ENCODE measurements around the gene SLC39A7.

The SLC39A7 gene

DNA sequence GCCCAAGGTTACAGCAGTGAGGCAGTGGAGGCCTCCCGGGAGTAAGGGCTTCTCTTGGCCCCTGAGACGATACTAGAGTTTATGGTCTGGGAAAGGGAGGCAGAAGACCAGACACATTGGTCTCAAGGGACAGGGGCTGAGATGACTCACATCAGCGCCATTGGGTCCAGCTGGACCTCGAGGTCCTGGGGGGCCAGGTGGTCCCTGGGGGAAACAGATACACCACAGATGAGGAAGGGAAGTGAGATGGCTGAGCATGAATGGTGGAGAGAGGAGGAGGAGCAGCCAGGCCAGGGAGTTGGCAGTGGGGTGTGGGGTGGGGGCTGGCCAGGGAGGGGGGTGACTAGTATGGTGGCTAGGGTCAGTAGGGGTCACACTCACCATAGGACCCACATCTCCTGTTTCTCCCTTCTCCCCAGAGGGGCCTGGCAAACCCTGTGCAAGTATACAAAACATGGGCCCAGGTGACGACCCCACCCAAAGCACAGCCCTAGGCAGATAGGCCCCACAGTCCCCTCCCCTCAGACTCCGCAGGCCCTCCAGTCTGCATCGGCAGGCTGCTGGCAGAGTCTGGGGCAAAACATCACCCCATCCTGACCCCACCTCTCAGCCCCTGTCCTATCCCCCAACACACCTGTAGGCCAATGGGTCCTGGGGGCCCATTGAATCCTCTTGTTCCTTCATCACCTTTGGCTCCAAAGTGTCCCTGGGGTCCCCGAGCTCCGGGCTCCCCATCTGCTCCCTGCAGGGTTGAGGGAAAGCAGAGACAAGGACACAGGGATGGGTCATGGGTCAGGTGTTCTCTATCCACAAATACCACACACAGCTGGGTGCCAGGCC, 30.3 kb upstream of the SLC39A7 start:
- no peak for FAIRE-seq

DNA sequence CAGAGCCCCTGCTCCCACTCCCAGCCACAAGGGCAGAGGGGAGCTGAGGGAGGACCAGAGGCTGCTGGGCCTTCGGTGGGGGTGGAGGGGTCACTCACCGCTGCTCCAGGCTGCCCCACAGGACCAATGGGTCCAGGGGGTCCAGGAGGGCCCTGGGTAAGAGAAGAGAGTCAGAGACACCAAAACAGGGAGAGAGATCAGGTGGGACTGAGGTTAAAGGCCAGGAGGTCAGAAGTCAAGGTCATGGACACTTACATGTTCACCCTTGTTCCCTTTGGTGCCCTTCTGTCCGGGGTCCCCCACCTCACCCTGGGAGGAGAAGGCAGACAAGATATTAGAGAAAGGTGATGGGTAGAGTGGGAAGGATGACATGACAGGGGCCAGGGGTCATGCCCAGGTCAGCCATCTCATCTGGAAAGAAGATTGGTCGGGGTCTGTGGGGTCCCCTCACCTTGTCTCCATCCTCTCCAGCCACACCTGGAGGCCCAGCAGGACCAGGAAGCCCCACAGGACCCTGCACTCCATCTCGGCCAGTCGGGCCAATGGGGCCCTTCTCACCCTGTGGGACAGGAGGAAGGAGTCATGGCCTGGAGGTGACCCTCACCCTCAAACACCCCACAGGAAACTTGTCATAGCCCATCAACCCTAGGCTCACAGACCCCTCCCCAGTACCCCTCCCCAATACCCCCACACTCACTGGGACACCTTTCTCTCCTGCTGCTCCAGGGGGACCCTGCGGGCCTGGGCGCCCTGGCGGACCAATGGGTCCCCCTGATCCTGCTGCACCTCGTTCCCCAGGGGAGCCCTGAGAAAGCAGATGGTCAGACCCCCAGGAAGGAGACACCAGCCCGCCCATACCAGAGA, 29.4 kb upstream of the SLC39A7 start:
- FAIRE-seq = no peak

DNA sequence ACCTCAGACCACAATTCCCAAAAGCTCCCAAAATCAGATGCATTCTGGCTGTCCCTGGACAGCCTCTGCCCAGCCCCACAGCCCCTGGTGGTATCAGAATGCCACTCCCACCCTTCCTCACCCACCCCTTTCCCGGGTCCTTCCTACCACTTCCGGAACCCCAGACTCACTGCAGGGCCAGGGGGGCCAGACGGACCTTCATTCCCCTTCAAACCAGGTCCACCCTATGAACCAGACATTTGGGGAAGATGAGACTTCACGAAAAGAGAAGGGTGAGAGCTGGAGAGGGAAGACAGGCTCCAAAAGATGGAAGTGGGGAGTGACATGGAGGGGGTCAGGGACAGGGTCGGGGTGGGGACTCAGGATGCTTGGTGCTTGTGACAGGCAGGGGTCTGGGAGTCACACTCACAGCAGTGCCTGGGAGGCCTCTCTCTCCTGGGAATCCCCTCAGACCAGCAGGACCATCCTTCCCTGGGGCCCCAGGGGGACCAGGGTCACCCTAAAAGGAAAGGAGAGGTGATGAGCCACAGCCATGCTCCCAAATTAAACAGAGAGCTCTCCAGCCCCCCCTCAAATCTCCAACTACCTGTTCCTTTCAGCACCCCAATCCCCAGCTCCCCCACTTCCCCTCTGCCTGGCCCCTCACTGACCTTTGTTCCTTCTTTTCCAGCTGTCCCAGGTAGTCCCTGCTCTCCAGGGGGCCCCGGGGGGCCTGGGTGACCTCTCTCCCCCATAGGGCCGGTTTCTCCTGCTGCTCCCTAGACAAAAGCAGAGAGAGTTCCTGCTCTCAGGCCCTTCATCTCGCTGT, 28.6 kb upstream of the SLC39A7 start:
- no peak for FAIRE-seq

DNA sequence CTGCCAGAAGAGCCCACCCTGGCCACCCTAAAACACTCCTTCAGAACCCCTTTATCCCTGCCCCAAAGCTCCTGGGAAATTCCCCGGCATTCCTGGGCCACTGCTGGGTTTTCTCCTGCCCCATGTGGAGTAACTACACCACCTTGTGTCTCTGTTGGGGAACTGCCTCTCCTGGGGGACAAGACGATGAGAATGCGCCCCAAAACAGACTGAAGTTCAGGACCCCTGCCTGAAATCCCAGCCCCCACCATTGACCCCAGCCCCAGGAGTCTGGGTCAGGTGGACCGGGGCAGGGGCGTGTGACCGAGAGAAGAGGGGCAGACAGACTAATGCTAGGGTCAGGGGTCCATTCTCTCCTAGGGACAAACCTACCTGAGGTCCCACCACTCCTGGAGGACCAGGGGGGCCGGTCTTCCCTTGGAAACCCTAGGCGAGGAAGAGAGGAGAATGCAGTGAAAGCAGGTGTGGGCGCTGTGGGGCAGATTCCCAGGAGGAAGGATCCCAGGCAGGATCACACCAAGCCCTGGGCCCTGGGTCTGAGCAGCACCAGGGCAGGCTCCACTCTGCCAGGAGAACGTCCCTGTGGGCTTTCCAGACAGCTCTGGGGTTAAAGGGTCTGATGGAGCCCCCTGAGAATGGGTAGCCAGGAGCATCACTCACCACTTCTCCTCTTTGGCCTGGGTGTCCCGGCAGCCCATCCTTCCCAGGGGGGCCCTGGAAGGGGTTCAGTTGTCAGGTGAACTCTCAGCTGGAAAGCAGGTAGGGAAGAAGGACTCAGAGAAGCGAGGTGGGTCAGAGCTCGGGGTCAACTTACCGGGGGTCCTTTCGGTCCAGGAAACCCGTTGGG, 27.8 kb upstream of the SLC39A7 start:
- FAIRE-seq = no peak

- no peak for FAIRE-seq
Measured at GRCh38 chr6:33173535-33174180, 27.0 kb upstream of the SLC39A7 start.

- FAIRE-seq = no peak
Measured at GRCh38 chr6:33174784-33175183, 25.9 kb upstream of the SLC39A7 start.

DNA sequence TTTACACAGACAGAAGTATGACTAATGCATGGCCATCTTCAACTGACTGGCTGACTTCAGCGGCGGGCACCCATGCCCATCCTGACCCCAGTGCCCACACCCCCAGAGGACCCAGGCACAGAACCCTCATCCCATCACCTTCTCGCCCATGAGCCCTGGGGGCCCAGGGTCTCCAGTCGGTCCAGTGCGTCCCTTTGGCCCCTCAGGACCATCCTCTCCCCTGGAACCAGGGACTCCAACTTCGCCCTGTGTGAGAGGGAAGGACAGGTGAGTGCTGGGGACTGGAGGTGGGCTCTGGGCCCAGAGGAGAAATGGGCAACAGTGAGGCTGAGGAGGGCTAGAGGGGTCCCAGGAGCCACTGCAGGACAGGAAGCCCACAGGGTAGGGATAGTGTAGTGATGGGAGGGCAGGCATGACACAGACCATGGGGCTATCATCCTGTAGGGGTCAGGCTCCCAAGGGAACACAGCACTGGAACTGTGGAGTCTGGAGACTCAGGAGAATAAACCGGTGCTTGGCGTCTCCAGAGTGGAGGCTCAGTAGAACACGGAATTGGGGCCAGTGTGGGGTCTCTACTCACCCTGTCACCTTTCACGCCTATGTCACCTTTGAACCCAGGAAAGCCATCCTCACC, 25.1 kb upstream of the SLC39A7 start:
- no peak for FAIRE-seq

- FAIRE-seq = no peak
Measured at GRCh38 chr6:33176906-33177305, 23.8 kb upstream of the SLC39A7 start.

GRCh38 chr6:33177552-33178446, 22.9 kb upstream of the SLC39A7 start:
- no peak for FAIRE-seq

DNA sequence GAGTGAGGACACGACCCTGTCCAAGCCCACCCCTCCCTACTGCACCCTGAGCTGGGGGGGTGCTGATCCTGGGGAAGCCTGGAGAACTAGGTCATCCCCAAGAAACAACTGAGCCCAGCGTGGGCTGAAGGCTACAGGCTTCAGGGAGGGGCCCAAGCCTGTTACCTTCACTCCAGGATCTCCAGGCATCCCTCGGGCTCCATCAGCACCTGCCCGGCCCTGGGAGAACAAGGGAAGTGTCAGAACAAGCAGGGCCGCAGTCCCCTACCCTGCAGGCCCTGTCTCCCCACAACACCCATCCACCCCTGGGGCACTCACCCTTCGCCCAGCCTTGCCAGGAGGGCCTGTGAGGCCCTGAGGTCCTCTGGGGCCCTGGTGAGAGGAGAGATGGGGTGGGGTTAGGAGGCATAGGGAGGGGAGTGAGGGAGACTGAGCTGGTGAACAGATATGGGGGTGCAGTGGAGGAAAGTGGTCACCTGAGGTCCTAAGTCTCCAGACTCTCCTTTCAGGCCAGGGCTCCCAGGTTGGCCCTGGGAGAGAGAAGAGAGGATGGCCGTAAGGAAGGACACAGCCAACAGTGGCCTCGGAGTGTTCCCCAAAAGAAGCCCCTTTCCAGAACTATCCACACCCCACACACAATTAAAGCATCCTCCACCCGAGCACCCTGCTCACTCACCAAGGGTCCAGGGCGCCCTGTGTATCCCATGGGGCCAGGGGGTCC, 21.8 kb upstream of the SLC39A7 start:
- FAIRE-seq = no peak

GRCh38 chr6:33181141-33181540, 19.5 kb upstream of the SLC39A7 start:
- no peak for FAIRE-seq

DNA sequence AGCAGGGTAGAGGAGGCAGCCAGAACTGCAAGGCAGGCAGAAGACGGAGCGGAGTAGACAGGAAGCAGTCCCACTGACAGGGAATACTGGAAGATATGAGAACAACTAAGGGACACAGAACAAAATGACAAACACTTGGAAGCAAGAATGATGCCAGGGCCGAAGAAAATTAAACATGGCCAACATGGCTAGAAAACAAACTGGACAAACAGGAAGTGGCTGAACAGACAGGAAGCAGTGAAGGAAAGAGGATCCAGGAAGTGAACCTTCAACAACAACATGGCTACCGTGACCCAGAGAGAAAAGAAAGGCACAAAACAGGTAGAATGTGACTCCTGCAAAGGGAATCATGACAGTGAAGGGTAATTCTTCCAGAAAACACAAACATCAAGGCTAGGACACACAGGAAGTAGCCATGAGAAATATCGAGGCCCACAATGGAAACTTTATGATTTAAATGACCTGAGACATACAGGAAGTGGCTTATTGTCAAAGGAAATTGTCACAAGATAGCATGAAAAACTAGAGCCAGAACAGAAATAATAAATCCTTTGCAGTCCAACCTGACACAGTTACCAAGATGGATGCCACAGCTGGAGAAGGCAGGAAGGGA, 17.5 kb upstream of the SLC39A7 start:
- no peak for FAIRE-seq

DNA sequence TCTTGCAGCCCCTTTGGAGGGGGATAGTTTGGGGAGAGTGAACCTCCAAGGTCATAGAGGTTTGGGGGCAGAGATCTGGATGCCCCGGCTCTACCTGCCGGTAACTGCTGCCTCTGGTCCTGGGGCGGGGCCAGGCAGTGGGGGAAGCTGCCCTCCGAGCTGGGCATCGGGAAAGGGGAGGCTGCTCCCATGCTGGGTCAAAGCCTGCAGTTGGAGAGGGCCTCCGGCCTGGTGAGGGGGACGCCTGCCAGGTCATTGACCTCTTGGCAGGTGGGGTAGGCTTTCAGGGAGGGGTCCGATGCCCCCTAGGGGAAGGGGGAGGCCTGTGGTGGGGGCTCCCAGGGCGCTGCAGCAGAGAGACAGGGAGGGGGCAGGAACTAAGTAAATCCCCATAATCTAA, 15.5 kb upstream of the SLC39A7 start:
- FAIRE-seq = no peak

DNA sequence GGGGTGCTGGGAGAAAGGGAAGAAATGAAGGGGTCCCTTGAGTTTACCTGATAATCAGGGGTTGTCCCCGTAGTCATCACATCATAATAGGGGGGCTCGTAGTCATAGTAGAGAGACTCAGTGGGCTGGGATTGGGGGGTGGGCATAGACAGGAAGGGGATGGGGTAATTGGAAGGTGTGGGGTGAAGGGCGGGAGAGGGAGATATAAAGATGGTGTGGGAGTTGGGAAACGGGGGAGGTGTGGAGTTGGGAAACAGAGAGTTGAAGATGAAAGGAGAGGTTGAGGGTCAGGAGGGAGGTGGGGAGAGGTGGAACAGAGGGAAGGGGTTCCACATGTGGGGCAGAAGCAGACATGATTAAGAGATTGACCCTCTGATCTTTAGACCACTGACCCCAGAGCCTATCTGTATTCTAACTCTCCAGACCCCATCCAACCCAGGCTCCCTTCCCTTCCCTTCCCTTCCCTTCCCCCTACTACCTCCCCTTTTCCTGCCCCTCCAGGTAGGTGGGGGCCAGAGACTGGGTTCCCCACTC, 14.9 kb upstream of the SLC39A7 start:
- no peak for FAIRE-seq

DNA sequence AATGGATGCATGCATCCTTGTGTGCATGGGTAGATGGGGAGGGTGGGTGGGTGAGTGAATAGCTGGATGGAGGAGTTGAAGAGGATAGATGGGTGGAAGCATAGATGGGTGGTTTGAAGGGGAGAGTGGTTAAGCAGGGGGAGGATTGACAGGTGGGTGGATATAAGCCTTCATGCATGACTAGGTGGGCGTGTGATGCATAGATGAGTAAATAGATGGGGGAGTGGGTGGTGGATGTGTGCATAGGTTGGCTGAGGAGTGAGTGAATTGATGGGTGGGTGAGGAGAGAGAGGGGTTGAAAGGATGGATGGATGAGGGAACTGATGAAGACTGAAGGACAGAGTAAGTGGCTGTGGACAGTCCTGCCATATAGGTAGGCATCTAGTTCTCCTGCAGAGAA, 12.9 kb upstream of the SLC39A7 start:
- FAIRE-seq = no peak

DNA sequence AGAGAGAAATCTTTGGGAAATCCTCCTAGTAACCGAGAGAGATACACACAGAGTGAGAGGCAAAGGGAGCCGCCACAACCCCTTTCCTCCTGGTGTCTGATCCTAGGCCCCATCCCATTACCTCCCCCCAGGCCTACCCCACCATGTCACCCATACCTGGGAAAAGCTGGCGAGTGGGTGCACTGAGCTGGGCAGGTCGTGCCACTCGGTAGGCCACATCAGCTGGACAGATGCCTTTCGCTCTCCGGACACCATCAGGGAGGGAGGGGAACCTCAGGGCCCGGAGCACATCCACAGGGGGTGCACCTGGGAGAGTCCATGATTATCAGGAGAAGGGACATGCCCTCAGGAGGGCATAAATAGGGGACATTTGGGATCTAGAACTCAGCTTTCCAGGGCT, 11.5 kb upstream of the SLC39A7 start:
- FAIRE-seq = no peak

- no peak for FAIRE-seq
Measured at GRCh38 chr6:33189625-33190448, 10.8 kb upstream of the SLC39A7 start.
